ENCODE results near the gene COL1A1.
A peak's percentile ranks its signal among the peaks of the same experiment; 100 is the strongest.

Gene COL1A1
- 4.9 reads per million, percentile 19 among the genes with 10 or more reads in this experiment for total RNA-seq

- DNase-seq, result no peak
These were observed at the start of gene COL1A1 for GRCh38 chr17:50201276-50201854. TSS of gene COL1A1 (minus strand) at chr17:50201631. CDS start at chr17:50201513, 118 bp downstream.

DNA sequence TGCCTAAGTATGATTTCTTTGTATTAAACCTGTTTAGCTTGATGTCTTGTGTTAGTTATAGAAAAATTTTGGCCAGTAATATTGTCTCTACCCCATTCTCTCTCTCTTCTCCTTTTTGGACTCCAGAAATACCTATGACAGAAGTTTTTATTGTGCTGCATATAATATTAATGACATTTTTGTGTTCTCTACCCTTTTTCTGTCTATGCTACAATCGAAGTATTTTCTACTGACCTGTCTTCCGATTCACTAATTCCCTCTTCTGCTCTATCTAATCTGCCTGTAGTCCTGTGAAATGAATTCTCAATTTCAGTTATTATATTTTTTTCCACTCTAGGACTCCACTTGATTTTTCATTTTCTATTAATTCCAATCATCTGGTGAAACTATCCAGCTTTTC, 46.8 kb upstream of the COL1A1 start:
- DNase-seq, result no peak

DNA sequence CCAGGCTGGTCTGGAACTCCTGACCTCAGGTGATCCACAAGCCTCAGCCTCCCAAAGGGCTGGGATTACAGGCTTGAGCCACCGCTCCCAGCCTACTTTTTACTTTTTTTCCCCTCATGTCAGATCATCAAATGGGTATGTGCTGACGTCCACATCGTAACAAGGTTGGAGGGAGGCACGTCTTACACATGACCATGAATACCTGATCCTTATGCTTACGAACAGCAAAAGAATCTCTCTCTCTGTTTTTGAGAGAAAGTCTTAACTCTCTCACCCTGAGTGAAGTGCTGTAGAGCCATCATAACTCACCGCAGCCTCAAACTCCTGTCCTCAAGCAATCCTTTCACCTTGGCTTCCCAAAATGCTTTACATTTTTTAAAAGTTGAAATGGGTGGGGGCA, 43.3 kb upstream of the COL1A1 start:
- DNase-seq, result no peak

- no peak for DNase-seq
These were observed 40.0 kb upstream of the COL1A1 start for GRCh38 chr17:50241431-50241830.

- DNase-seq, result no peak
These were observed 39.4 kb upstream of the COL1A1 start for GRCh38 chr17:50240851-50241250.

DNA sequence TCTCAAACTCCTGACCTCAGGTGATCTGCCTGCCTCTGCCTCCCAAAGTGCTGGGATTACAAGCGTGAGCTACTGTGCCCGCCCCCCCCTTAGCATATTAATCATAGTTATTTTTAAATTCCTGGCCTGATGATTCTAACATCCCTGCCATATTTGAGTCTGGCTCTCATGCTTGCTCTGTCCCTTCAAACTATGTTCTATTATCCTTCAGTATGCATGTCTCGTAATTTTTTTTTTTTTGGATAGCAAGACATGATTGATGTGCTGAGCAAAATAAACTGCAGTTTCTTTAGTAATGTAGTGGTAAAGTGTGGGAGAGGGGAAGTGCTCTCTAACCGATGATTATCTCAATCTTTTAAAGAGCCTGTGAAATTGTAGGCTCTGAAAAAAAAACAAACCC, 38.5 kb upstream of the COL1A1 start:
- DNase-seq, result no peak

- DNase-seq, result no peak
These were observed 37.3 kb upstream of the COL1A1 start for GRCh38 chr17:50238601-50239280.

DNA sequence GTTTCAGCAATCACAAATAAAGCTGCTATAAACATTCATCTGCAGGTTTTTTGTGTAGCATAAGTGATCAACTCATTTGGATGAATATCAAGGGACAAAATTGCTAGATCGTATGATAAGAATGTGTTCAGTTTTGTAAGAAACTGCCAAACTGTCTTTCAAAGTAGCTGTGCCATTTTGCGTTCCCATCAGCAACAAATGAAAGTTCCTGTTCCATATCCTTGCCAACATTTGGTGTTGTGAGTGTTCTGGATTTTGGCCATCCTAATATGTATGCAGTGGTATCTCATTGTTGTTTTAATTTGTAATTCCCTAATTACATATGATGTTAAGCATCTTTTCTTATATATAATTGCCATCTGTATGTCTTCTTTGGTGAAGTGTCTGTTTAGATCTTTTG, 36.5 kb upstream of the COL1A1 start:
- no peak for DNase-seq

DNA sequence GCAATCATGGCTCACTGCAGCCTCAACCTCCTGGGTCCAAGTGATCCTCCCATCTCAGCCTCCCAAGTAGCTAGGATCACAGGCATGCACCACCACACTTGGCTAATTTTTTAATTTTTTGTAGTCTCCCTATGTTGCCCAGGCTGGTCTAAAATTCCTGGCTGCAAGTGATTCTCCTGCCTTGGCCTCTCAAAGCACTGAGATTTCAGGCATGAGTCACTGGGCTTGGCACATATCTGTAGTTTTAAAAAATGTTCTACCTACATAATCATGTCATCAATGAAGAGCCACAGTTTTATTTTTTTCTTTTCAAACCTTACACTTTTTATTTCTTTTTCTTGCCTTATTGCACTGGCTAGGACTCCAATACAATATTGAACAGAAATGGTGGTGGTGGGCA, 33.1 kb upstream of the COL1A1 start:
- DNase-seq, result no peak

DNA sequence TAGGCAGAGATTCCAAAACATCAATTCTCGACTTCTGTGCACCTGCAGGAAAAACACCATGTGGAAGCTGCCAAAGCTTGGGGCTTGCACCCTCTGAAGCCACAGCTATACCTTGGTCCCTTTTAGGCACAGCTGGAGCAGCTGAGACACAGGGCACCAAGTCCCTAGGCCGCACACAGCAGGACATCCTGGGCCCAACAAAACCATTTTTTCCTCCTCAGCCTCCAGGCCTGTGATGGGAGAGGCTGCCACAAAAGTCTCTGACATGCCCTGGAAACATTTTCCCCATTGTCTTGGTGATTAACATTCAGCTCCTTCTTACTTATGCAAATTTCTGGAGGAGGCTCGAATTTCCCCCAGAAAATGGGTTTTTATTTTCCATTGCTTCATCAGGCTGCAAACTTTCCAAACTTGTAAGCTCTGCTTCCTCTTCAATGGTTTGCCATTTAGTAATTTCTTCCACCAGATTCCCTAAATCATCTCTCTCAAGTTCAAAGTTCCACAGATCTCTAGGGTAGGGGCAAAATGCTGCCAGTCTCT, 24.3 kb upstream of the COL1A1 start:
- no peak for DNase-seq

- no peak for DNase-seq
These were observed 21.5 kb upstream of the COL1A1 start for GRCh38 chr17:50222922-50223321.

DNA sequence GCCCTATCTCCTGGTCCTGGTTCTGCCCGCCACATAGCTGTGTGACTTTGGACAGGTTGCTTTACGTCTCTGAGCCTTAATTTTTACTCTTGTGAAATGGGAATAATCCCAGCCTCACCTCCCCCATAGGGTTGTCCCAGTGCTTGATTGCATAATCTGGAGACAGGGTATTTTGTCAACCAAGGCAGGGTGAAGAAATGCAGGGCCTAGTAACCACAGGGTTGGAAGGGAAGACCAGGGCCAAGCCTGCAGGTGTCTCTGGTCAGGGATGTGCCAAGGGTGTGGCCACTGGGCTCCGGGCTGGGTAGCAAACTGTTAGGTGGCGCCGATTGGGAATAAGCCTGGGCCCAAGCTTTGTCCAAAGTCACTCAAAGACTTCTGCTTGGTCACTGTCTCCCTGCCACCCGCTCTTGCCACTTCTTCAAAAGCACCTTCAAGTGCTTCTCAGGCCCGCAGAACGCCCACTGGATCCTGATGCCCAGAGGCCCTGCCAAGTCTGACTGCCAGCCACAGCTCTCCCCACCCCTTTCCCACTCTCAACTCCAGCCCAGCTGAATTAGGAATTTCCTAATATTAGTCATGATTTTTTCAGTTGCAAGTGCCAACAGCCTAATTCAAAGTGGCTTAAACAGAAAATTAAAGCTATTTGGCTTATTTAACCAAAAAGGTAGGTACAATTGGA, 20.6 kb upstream of the COL1A1 start:
- DNase-seq, result no peak

DNA sequence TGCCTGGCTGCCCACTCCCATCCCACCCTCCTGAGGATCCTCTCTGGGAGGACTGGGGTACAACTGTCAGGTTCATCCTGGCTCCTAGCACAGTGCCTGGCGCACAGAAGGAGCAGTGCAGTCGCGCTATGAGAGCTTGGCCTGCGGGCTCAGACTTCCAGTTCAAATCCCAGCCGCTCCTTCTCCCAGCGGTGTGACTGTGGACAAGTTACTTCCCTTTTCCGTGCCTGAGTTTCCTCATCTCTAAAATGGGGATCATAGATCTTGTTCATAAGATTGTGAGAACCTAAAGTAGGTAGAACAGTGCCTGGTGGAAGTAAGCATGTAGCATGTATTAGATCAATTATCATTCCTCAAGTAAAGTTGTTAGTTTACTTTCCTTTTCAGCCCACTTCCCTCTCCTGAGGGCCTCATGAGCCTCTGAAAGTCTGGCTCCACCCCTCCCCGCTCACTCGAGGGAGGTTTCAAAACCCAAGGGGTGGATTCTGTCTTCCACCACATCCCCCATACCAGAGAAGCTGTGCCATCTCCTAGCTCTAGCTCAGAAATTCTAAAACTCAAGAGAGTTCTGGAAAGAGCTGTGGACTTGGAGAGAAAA, 19.9 kb upstream of the COL1A1 start:
- no peak for DNase-seq

GRCh38 chr17:50220811-50221210, 19.4 kb upstream of the COL1A1 start:
- no peak for DNase-seq

DNA sequence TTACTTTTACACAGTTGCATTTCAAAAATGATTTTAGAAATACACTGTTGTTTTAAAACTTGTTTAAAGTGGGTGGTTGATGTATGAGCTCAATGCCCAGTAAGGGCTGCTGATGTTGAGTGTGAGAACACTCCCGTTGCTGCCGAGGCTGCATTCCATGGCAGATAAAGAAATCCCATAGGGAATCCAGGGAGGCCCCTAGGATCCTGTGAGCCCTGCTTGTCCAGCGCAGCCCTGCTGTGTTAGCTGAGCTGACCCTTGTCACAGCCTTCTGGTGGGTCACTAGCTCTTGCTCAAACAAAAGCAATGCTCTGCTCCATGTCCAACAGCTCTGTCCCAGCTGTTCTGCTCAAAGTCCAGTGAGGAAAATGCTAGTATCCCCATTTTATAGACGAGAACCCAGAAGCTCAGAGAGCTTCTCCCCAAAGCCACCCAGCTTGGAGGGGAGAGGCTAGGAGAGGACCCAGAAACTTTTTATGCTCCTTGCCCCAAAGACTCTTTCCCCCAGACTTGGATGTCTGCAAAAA, 18.6 kb upstream of the COL1A1 start:
- no peak for DNase-seq

DNA sequence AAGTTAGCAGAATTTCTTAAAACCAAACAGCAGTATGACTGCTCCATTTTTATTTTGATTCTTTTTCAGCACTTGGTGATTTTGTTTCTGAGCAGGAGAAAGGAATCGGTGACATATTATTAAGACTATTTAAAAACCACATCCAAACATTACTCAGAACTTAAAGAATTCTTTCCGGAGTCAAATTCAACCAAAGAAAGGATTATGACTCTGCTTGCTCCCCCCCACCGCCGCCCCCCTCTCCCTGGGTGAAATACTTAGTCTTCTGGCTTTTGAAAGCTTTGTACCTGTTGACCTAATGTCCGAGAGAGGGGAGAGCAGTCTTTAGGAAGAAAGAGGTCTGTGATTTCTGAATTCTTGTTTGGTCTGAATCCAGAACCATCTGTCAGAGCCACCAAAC, 17.9 kb upstream of the COL1A1 start:
- DNase-seq, result no peak

DNA sequence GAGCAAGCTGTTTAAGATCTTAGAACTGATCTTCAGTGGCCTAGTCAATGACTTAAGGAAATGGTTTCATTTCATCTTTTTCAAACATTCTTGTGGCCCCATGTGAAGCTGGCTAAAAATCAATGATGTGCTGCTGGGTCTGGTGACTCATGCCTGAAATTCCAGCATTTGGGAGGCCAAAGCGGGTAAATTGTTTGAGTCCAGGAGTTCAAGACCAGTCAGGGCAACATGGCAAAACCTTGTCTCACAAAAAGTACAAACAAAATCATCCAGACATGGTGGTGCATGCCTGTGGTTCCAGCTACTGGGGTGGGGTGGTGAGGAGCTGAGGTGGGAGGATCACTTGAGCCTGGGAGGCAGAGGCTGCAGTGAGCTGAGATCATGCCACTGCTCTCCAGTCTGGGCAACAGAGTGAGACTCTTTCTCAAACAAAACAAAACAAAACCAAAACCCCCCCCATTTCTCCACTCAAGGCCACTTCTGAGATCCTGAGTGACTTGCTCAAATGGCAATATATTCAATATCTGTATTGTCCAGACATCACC, 17.4 kb upstream of the COL1A1 start:
- no peak for DNase-seq

DNA sequence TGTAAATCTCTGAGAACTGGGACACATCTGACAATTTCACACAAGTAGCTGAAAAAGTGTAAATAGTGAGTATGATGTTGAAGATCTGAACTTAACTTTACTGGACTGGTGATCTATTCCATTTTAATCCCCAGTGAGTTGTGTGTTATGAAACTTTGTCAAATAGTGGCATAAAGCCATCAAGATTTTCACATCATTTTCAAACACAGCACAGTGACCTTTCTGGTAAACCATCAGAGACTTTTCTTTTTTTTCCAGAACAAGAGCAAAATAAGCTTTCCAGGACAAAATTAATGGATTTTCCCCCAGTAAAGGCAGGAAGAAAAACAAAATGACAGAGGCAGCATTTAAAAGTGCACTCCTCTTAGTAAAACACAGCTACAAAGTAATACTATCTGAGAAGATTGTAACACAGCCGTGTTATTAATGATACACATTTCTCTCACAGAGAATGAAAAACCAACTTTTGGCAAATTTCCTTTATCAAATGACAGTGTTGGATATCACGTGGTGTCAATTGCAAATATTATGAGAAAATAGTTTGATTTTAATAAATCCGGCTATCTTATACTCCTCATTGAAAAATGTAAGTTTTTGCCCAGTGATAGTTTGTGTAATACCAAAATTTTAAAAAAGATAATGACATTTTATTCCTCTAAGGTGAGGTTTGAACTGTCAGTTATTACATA, 16.8 kb upstream of the COL1A1 start:
- no peak for DNase-seq

DNA sequence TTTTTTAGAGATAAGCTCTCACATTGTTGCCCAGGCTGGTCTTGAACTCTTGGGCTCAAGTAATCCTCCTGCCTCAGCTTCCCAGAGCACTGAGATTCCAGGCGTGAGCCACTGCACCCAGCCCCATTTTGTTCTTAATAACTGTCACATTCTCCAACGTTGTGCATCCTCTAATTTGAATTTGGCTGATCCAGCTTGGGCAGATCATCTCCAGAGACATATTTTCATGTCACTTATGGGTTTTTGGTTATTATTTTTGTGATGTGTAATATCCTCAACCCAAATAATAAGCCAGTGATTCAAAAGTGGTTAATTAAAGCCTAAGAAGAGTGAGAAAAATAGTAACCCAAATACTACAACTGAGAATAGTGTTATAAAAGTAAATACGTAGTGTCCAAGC, 16.2 kb upstream of the COL1A1 start:
- DNase-seq, result no peak

- DNase-seq, result no peak
These were observed 13.7 kb upstream of the COL1A1 start for GRCh38 chr17:50214976-50215760.

Measured in effector CD4-positive, alpha-beta T cell (primary cell).